Measurements from ENCODE around the gene PRRT2.
A peak's percentile ranks its signal among the peaks of the same experiment; 100 is the strongest.
"Not testable (repeated sequence)": the region's sequence is repeated elsewhere in the genome, so short reads cannot be mapped to it uniquely, and the experiment has no call there.

Gene PRRT2

GRCh38 chr16:29783094-29783953 is 28.7 kb upstream of the PRRT2 start:
- H3K9ac ChIP-seq (ENCODE audit: low read depth, low read length); H3K4me1 ChIP-seq (ENCODE audit: insufficient read depth, low read length); H3K9me3 ChIP-seq (ENCODE audit: control insufficient read depth, insufficient read depth, low read length); H3K36me3 ChIP-seq (ENCODE audit: insufficient read depth, low read length): not testable (repeated sequence)

GRCh38 chr16:29784157-29784556 is 27.8 kb upstream of the PRRT2 start:
- no peak overlapping the region for H3K9ac ChIP-seq (ENCODE audit: low read depth, low read length)
- no peaks in the 10 kb centered on the region for H3K9me3 ChIP-seq (ENCODE audit: control insufficient read depth, insufficient read depth, low read length)
- no peaks in the 10 kb centered on the region for H3K4me1 ChIP-seq (ENCODE audit: insufficient read depth, low read length)
- no peaks in the 10 kb centered on the region for H3K36me3 ChIP-seq (ENCODE audit: insufficient read depth, low read length)

DNA sequence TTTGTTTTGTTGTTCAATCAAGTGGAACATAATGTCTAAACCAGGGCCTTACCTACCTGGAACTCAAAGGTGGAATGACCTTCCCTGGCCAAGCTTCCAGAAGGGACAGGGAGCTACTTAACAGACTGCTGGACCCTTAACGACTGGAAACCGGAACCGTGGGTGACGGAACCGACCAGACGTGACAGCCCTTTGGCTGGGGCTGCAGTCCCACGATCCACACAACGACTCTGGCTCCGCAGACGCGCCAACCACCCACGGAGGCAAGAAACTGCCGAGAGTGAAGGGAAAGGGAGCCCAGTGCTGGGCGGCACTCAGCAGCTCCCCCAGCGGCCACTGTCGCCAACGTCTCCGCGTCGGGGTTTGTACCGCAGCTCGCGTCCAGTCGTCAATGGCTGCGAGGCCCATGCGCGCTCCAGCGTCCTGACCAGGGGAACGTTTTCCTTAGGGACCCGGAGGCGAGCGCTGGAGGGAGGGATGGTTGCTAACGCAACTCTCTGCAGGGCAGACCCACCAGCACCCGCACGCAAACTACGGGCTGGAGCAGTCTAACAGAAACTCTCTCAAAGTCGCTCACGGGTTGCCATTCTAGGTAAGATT is 27.0 kb upstream of the PRRT2 start:
- H3K36me3 ChIP-seq (ENCODE audit: insufficient read depth, low read length), result no peaks in the 10 kb centered on the region
- no peaks in the 10 kb centered on the region for H3K9me3 ChIP-seq (ENCODE audit: control insufficient read depth, insufficient read depth, low read length)
- H3K9ac ChIP-seq (ENCODE audit: low read depth, low read length), result peak overlapping the region; percentile 47; the same call in 1 of the 2 replicates
- no peaks in the 10 kb centered on the region for H3K4me1 ChIP-seq (ENCODE audit: insufficient read depth, low read length)

DNA sequence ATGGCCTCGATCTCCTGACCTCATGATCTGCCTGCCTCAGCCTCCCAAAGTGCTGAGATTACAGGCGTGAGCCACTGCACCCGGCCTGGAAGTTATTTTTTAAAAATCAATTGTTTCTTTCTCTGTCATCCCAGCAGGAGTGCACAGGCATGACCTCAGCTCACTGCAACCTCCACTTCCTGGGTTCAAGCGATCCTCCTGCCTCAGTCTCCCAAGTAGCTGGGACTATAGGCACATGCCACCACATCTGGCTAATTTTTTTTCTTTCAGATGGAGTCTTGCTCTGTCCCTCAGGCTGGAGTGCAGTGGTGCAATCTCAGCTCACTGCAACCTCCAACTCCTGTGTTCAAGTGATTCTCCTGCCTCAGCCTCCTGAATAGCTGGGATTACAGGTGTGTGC is 24.8 kb upstream of the PRRT2 start:
- not testable (repeated sequence) for H3K4me1 ChIP-seq (ENCODE audit: insufficient read depth, low read length); H3K9me3 ChIP-seq (ENCODE audit: control insufficient read depth, insufficient read depth, low read length); H3K36me3 ChIP-seq (ENCODE audit: insufficient read depth, low read length); H3K9ac ChIP-seq (ENCODE audit: low read depth, low read length)

GRCh38 chr16:29789775-29790182 is 22.2 kb upstream of the PRRT2 start:
- no peaks in the 10 kb centered on the region for H3K9me3 ChIP-seq (ENCODE audit: control insufficient read depth, insufficient read depth, low read length)
- H3K36me3 ChIP-seq (ENCODE audit: insufficient read depth, low read length), result no peaks in the 10 kb centered on the region; the same call in 1 of the 2 replicates
- peak overlapping the region; percentile 79 for H3K9ac ChIP-seq (ENCODE audit: low read depth, low read length)
- peaks cover 8% of the 10 kb centered on the region for H3K4me1 ChIP-seq (ENCODE audit: insufficient read depth, low read length)

GRCh38 chr16:29790183-29790948 is 21.6 kb upstream of the PRRT2 start, which contains the start of gene KIF22:
TSS of gene KIF22 (plus strand) at chr16:29790751. CDS start at chr16:29790760, 9 bp downstream.
- H3K9ac ChIP-seq (ENCODE audit: low read depth, low read length), result peak within 1 kb of the TSS; percentile 95
- H3K9me3 ChIP-seq (ENCODE audit: control insufficient read depth, insufficient read depth, low read length), result no peaks in the 10 kb centered on the region
- peaks cover 8% of the 10 kb centered on the region for H3K4me1 ChIP-seq (ENCODE audit: insufficient read depth, low read length)
- no peaks in the 10 kb centered on the region; the same call in 1 of the 2 replicates for H3K36me3 ChIP-seq (ENCODE audit: insufficient read depth, low read length)

DNA sequence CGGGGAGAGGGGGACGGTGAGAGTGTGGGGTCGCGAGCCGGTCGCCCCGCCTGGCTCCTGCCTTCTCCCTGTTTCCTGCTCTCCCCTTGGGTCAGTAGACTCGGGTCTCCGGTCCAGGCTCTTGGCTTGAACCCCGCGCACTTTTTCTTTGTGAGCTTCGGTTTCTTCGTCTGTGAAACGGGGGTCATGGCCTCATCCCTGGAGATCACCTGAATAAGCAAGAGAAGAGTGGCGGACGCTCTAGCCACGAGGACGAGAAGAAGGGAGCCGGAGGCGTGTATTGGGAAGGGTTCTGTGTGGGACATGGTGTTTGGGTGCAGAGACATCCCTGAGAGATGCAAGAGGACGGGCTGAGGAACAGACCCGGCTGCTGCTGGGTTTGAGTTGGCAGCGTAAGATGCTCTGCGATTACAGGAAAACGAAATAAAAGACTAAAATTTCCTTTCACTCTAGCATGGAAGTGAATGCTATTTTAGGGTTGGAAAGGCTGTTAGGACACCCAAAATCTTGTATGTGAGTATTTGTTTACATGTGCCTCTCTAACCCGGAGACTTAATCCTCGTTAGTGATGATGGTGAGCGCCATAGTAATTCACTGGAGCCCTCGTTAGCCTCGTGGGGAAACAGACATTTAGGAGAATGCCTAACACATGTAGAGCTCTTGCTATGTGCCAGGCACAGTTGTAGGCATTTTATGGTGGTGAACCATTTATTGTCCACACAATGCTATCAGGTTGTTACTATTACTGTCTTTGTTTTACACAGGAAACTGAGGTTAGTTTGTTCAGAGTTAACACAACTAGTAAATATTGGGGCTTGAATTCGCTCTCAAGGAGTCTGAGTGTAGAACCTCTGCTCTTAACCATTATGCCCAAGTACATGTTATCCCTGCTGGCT is 20.8 kb upstream of the PRRT2 start:
- Histone ChIP-seq H3K4me1 (ENCODE audit: insufficient read depth, low read length) (peaks cover 8% of the 10 kb centered on the region), H3K9me3 (ENCODE audit: control insufficient read depth, insufficient read depth, low read length) (no peaks in the 10 kb centered on the region), H3K9ac (ENCODE audit: low read depth, low read length) (peak overlapping the region; percentile 95), H3K36me3 (ENCODE audit: insufficient read depth, low read length) (no peaks in the 10 kb centered on the region; the same call in 1 of the 2 replicates)

- Histone ChIP-seq H3K9me3 (ENCODE audit: control insufficient read depth, insufficient read depth, low read length) (no peaks in the 10 kb centered on the region), H3K36me3 (ENCODE audit: insufficient read depth, low read length) (peaks cover 6% of the 10 kb centered on the region), H3K9ac (ENCODE audit: low read depth, low read length) (peak overlapping the region; percentile 95; the same call in 1 of the 2 replicates), H3K4me1 (ENCODE audit: insufficient read depth, low read length) (peaks cover 8% of the 10 kb centered on the region)
Observed at GRCh38 chr16:29791845-29792807, 19.9 kb upstream of the PRRT2 start.

DNA sequence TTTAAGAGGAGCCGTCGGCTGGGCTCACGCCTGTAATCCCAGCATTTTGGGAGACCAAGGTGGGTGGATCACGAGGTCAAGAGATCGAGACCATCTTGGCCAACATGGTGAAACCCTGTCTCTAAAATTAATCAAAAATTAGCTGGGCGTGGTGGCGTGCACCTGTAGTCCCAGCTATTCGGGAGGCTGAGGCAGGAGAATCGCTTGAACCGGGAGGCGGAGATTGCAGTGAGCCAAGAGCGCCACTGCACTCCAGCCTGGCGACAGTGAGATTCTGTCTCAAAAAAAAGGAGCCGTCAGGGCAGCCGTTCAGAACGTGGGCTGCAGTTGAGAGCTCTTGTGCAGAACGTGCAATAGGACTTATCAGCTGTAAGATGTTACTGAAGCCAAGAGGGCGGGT is 18.8 kb upstream of the PRRT2 start:
- H3K9ac ChIP-seq (ENCODE audit: low read depth, low read length); H3K9me3 ChIP-seq (ENCODE audit: control insufficient read depth, insufficient read depth, low read length); H3K4me1 ChIP-seq (ENCODE audit: insufficient read depth, low read length): not testable (repeated sequence)
- H3K36me3 ChIP-seq (ENCODE audit: insufficient read depth, low read length), result peaks cover 14% of the 10 kb centered on the region

GRCh38 chr16:29794231-29794710 is 17.7 kb upstream of the PRRT2 start:
- Histone ChIP-seq H3K9ac (ENCODE audit: low read depth, low read length) (no peak overlapping the region), H3K4me1 (ENCODE audit: insufficient read depth, low read length) (peaks cover 8% of the 10 kb centered on the region), H3K36me3 (ENCODE audit: insufficient read depth, low read length) (peaks cover 23% of the 10 kb centered on the region), H3K9me3 (ENCODE audit: control insufficient read depth, insufficient read depth, low read length) (no peaks in the 10 kb centered on the region)

DNA sequence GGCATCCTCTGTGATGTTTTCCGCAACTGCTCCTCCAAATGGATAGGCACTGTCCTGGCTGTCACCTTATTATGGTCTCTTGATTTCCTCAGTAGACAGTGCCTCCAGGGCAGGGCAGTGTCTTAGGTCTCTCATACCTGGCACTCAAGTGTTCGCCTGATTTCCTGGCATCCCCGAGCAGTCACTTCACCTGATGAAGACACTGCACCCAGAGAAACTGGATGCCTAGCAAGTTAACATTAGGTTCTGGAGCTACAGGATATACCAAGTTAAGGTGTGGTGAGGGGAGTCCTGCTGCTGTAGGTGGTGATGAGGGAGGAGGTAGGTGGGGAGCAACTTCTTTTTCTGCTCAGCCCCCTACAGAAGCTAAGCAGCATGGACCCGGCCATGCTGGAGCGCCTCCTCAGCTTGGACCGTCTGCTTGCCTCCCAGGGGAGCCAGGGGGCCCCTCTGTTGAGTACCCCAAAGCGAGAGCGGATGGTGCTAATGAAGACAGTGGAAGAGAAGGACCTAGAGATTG is 9.5 kb upstream of the PRRT2 start:
- Histone ChIP-seq H3K36me3 (ENCODE audit: insufficient read depth, low read length) (peaks cover 30% of the 10 kb centered on the region), H3K4me1 (ENCODE audit: insufficient read depth, low read length) (no peaks in the 10 kb centered on the region), H3K9me3 (ENCODE audit: control insufficient read depth, insufficient read depth, low read length) (no peaks in the 10 kb centered on the region), H3K9ac (ENCODE audit: low read depth, low read length) (no peak overlapping the region)

DNA sequence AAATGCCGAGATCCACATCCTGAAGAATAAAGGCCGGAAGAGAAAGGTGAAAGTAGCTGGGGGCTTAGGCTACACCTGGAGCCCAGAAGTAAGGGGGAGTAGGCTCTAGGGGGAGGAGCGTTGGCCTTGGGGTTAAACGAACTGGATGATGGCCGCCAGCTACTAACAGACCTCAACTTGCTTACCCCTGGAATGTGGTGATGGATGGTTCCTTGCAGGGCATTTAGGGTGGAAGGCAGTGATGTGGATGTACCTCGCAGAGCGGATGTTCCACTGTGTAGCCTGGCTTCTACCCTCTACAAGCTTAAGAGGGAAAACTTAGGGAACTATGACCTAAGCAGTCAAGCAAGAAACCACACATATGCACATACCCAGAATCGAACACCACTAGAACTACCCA is 8.0 kb upstream of the PRRT2 start:
- H3K9me3 ChIP-seq (ENCODE audit: control insufficient read depth, insufficient read depth, low read length), result no peaks in the 10 kb centered on the region
- H3K9ac ChIP-seq (ENCODE audit: low read depth, low read length), result no peak overlapping the region
- peaks cover 6% of the 10 kb centered on the region for H3K4me1 ChIP-seq (ENCODE audit: insufficient read depth, low read length)
- H3K36me3 ChIP-seq (ENCODE audit: insufficient read depth, low read length), result peaks cover 18% of the 10 kb centered on the region
